ENCODE results near the gene CRAMP1. TPM values are rescaled to one million over a fixed set of nuclear protein-coding genes. Genes with fewer than 3 reads are reported as not detected.

The CRAMP1 gene
- total and polyA plus RNA-seq, 3 experiments from 2014 or later: 3.0 to 24.3 (median 22.1) TPM

DNA sequence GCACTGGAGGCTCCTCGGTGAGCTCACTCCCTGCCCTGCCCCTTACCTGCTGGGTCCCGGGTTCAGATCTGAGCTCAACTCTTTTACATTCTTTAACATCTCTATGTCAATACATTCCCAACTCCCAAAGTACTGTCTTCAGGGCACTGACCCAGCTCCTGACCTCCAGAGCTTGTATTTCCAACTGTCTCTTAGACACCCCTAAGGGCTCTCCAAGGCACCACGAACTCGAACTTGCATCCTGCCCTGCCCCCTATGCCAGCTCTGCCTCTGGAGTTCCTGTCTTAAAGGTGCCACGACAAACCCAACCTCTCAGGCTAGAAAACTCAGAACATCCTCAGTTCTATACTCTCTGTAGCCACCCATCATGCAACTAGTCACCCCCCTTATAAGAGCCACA, 38.9 kb upstream of the CRAMP1 start:
- Histone ChIP-seq H3K27ac (ENCODE audit: low read depth, low read length) (no peak overlapping the region), H3K4me3 (ENCODE audit: low read length) (no peak overlapping the region), H3K9me3 (ENCODE audit: low read length) (no peaks in the 10 kb centered on the region), H3K4me1 (ENCODE audit: insufficient read depth, low read length) (no peaks in the 10 kb centered on the region), H3K27me3 (ENCODE audit: insufficient read depth, low read length, poor library complexity, severe bottlenecking) (no peaks in the 10 kb centered on the region), H3K36me3 (ENCODE audit: insufficient read depth, low read length) (no peaks in the 10 kb centered on the region)
- no peak for DNase-seq
- Mint-ChIP-seq H3K4me3 (no peak overlapping the region), H3K27ac (peak overlapping the region in 1 of 8 donors; percentile 50), H3K27me3 (peaks cover 2 to 4% of the 10 kb centered on the region in 2 donors), H3K9me3 (no peaks in the 10 kb centered on the region), H3K4me1 (no peaks in the 10 kb centered on the region), H3K36me3 (no peaks in the 10 kb centered on the region)
- CTCF ChIA-PET: no interaction called here
- POLR2A ChIA-PET: no interaction called here

DNA sequence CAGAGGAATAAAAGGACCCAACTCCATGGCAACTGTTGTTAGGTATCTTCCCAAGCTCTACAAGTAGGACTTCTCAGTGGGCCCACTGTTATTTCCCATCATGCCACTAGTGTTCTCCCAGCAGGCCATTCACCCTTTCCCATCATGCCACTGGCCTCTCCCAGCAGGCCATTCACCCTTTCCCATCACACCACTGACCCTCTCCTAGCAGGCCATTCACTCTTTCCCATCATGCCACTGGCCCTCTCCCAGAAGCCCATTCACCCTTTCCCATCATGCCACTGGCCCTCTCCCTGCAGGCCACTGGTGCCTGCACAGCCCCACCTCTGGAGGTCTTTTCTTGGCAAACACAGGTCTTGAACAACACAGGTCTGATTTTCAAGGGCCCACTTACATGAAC, 36.6 kb upstream of the CRAMP1 start:
- Mint-ChIP-seq H3K4me3 (no peak overlapping the region), H3K27me3 (peaks cover 2 to 4% of the 10 kb centered on the region in 2 donors), H3K27ac (peak overlapping the region in 1 of 8 donors; percentile 81), H3K36me3 (no peaks in the 10 kb centered on the region), H3K9me3 (no peaks in the 10 kb centered on the region), H3K4me1 (peaks cover 0 to 3% (median 0%) of the 10 kb centered on the region in 3 donors)
- no peaks in the 10 kb centered on the region for H3K9me3 ChIP-seq (ENCODE audit: low read length)
- H3K36me3 ChIP-seq (ENCODE audit: insufficient read depth, low read length): no peaks in the 10 kb centered on the region
- no peaks in the 10 kb centered on the region for H3K4me1 ChIP-seq (ENCODE audit: insufficient read depth, low read length)
- no peak overlapping the region for H3K27ac ChIP-seq (ENCODE audit: low read depth, low read length)
- no peak overlapping the region for H3K4me3 ChIP-seq (ENCODE audit: low read length)
- ChIA-PET CTCF (no interaction called here), POLR2A (no interaction called here)
- no peaks in the 10 kb centered on the region for H3K27me3 ChIP-seq (ENCODE audit: insufficient read depth, low read length, poor library complexity, severe bottlenecking)
- DNase-seq: no peak

DNA sequence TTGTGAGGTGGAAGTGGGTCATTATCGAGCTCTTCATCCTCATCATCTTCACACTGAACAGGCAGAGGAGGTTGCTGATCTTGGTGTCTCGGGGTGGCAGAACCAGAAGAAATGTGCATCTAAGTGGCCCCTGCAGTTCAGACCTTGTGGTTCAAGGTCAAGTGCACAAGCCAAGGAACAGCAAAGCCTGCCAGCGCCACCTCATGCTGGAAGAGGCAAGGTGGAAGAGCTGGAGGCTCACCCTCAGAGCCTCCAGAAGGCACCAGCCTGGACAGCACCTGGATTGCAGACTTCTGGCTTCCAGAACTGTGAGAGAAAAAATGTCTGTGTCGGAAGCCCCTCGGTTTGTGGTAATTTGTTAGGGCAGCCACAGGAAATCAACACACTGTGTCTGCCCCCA, 32.9 kb upstream of the CRAMP1 start:
- Histone ChIP-seq H3K4me3 (ENCODE audit: low read length) (no peak overlapping the region), H3K36me3 (ENCODE audit: insufficient read depth, low read length) (no peaks in the 10 kb centered on the region), H3K4me1 (ENCODE audit: insufficient read depth, low read length) (no peaks in the 10 kb centered on the region), H3K27ac (ENCODE audit: low read depth, low read length) (no peak overlapping the region), H3K27me3 (ENCODE audit: insufficient read depth, low read length, poor library complexity, severe bottlenecking) (no peaks in the 10 kb centered on the region), H3K9me3 (ENCODE audit: low read length) (no peaks in the 10 kb centered on the region)
- ChIA-PET POLR2A (no interaction called here), CTCF (no interaction called here)
- H3K9me3 Mint-ChIP-seq: no peaks in the 10 kb centered on the region
- H3K27me3 Mint-ChIP-seq: no peaks in the 10 kb centered on the region
- no peak overlapping the region for H3K27ac Mint-ChIP-seq
- DNase-seq: no peak
- H3K4me1 Mint-ChIP-seq: peaks cover 0 to 3% (median 0%) of the 10 kb centered on the region in 3 donors
- H3K4me3 Mint-ChIP-seq: no peak overlapping the region
- H3K36me3 Mint-ChIP-seq: no peaks in the 10 kb centered on the region

DNA sequence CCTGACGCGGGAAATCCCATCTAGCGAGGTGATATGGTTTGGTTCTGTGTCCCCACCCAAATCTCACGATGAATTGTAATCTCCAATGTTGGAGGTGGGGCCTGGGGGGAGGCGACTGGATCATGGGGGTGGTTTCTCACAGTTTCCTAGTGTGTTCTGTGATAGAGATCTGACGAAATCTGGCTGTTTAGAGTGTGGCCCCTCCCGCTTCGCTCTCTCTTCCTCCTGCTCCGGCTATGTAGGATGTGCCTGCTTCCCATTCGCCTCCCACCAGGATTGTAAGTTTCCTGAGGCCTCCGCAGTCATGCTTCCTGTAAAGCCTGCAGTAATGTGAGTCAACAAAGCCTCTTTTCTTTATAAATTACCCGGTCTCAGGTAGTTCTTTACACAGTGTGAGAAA, 31.9 kb upstream of the CRAMP1 start:
- H3K9me3 Mint-ChIP-seq: no peaks in the 10 kb centered on the region
- H3K9me3 ChIP-seq (ENCODE audit: low read length): no peaks in the 10 kb centered on the region
- CTCF ChIA-PET: no interaction called here
- peaks cover 0 to 3% (median 0%) of the 10 kb centered on the region in 3 donors for H3K4me1 Mint-ChIP-seq
- H3K4me3 ChIP-seq (ENCODE audit: low read length): no peak overlapping the region
- no peaks in the 10 kb centered on the region for H3K36me3 ChIP-seq (ENCODE audit: insufficient read depth, low read length)
- H3K27ac ChIP-seq (ENCODE audit: low read depth, low read length): no peak overlapping the region
- no peaks in the 10 kb centered on the region for H3K27me3 Mint-ChIP-seq
- POLR2A ChIA-PET: no interaction called here
- no peak overlapping the region for H3K27ac Mint-ChIP-seq
- DNase-seq: no peak
- H3K27me3 ChIP-seq (ENCODE audit: insufficient read depth, low read length, poor library complexity, severe bottlenecking): no peaks in the 10 kb centered on the region
- H3K4me1 ChIP-seq (ENCODE audit: insufficient read depth, low read length): no peaks in the 10 kb centered on the region
- H3K4me3 Mint-ChIP-seq: no peak overlapping the region
- no peaks in the 10 kb centered on the region for H3K36me3 Mint-ChIP-seq

DNA sequence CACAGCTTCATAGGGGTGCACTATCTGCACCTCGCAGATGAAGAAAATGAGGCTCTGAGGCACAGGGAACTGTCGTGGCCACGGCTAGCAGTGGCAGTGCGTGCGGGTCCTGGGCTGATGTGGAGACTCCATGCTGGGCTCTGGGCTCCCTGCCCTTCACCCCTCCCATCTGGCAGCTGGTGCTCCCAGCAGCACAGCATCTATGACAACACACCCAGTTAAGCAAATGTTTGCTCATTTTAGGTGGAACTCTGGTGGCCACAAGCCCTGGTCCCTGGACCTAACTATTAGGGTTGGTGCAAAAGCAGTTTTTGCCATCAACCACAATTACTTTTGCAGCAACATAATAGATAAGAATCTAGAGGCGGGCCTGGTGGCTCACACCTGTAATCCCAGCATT, 31.2 kb upstream of the CRAMP1 start:
- Histone ChIP-seq H3K4me1 (ENCODE audit: insufficient read depth, low read length) (no peaks in the 10 kb centered on the region), H3K27me3 (ENCODE audit: insufficient read depth, low read length, poor library complexity, severe bottlenecking) (no peaks in the 10 kb centered on the region), H3K4me3 (ENCODE audit: low read length) (no peak overlapping the region), H3K27ac (ENCODE audit: low read depth, low read length) (no peak overlapping the region), H3K36me3 (ENCODE audit: insufficient read depth, low read length) (no peaks in the 10 kb centered on the region), H3K9me3 (ENCODE audit: low read length) (no peaks in the 10 kb centered on the region)
- DNase-seq: no peak
- Mint-ChIP-seq H3K4me1 (peaks cover 0 to 3% (median 0%) of the 10 kb centered on the region in 3 donors), H3K27me3 (no peaks in the 10 kb centered on the region), H3K27ac (peak overlapping the region in 1 of 8 donors; percentile 54), H3K36me3 (no peaks in the 10 kb centered on the region), H3K9me3 (no peaks in the 10 kb centered on the region), H3K4me3 (no peak overlapping the region)
- CTCF ChIA-PET: no interaction called here
- POLR2A ChIA-PET: no interaction called here

DNA sequence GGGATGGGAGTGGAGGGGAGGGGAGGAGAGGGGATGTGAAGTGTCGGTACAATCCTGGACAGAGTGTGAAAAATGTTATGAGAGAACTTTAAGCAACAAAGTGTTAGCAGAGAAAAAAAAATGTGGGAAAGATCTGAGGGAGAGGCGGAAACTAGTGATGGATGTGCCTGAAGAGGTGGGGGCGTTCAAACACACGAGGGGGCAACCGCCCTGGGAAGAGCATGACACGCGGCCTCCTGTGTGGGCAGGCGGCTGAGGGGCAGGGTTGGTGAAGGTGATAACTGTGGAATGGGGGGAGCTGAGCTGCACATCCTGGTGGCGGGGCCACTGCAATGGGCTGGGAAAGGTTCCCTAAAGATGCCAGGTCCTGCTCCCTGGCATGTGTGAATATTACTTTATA, 30.4 kb upstream of the CRAMP1 start:
- H3K27ac Mint-ChIP-seq: no peak overlapping the region
- H3K36me3 Mint-ChIP-seq: no peaks in the 10 kb centered on the region
- H3K36me3 ChIP-seq (ENCODE audit: insufficient read depth, low read length): no peaks in the 10 kb centered on the region
- peaks cover 0 to 3% (median 0%) of the 10 kb centered on the region in 3 donors for H3K4me1 Mint-ChIP-seq
- CTCF ChIA-PET: no interaction called here
- POLR2A ChIA-PET: no interaction called here
- no peaks in the 10 kb centered on the region for H3K27me3 Mint-ChIP-seq
- no peak overlapping the region for H3K27ac ChIP-seq (ENCODE audit: low read depth, low read length)
- no peaks in the 10 kb centered on the region for H3K4me1 ChIP-seq (ENCODE audit: insufficient read depth, low read length)
- H3K4me3 Mint-ChIP-seq: no peak overlapping the region
- H3K4me3 ChIP-seq (ENCODE audit: low read length): no peak overlapping the region
- no peaks in the 10 kb centered on the region for H3K9me3 ChIP-seq (ENCODE audit: low read length)
- H3K9me3 Mint-ChIP-seq: no peaks in the 10 kb centered on the region
- H3K27me3 ChIP-seq (ENCODE audit: insufficient read depth, low read length, poor library complexity, severe bottlenecking): no peaks in the 10 kb centered on the region
- no peak for DNase-seq

DNA sequence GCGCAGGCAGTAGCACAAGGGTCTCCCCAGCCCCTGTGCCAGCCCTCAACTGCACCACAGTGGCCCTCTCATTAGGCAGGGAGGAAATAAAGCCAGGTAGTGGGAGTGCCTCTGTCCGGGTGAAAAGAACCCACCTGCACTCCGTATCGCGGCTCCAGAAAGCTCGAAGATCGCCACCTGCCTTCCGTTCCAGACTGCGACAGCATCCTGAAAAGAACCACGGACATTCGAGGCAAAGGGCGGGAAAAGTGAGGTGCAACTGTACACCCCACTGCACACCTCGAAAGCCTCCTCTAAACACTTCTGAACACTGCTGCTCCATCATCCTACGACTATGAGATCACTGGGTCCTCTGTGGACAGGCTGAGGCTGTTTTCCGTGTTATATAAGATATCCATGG, 29.0 kb upstream of the CRAMP1 start:
- no peak for DNase-seq
- Mint-ChIP-seq H3K4me3 (no peak overlapping the region), H3K27me3 (no peaks in the 10 kb centered on the region), H3K4me1 (peaks cover 0 to 3% (median 0%) of the 10 kb centered on the region in 3 donors), H3K27ac (no peak overlapping the region), H3K9me3 (no peaks in the 10 kb centered on the region), H3K36me3 (no peaks in the 10 kb centered on the region)
- Histone ChIP-seq H3K27ac (ENCODE audit: low read depth, low read length) (no peak overlapping the region), H3K36me3 (ENCODE audit: insufficient read depth, low read length) (no peaks in the 10 kb centered on the region), H3K9me3 (ENCODE audit: low read length) (no peaks in the 10 kb centered on the region), H3K4me3 (ENCODE audit: low read length) (no peak overlapping the region), H3K4me1 (ENCODE audit: insufficient read depth, low read length) (no peaks in the 10 kb centered on the region), H3K27me3 (ENCODE audit: insufficient read depth, low read length, poor library complexity, severe bottlenecking) (no peaks in the 10 kb centered on the region)
- POLR2A ChIA-PET: no interaction called here
- CTCF ChIA-PET: no interaction called here

DNA sequence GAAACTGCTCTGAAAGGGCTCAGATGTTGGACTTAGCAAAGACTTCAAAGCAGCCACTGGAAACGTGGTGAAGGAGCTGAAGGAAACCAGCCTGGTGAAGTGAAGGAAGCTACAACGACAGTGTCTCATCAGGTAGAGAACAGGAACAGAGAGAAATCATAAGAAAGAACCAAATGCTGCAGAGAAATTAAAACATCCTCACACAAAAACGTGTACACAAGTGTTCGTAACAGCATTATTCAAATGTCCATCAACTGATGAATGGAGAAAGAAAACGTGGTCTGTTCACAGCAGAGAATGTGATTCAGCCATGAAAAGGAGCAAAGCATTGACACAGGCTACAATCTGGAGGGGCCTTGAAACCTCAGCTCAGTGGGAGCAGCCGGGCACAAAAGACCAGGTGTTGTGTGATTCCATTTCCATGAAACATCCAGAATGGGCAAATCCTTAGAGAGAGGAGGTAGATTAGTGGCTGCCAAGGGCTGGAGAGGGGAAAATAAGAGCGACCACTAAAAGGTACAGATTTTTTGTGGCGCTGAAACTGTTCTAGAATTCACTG, 27.2 kb upstream of the CRAMP1 start:
- H3K27me3 Mint-ChIP-seq: no peaks in the 10 kb centered on the region
- H3K9me3 Mint-ChIP-seq: no peaks in the 10 kb centered on the region
- H3K4me3 Mint-ChIP-seq: no peak overlapping the region
- H3K27me3 ChIP-seq (ENCODE audit: insufficient read depth, low read length, poor library complexity, severe bottlenecking): no peaks in the 10 kb centered on the region
- H3K9me3 ChIP-seq (ENCODE audit: low read length): no peaks in the 10 kb centered on the region
- no peaks in the 10 kb centered on the region for H3K4me1 ChIP-seq (ENCODE audit: insufficient read depth, low read length)
- no peaks in the 10 kb centered on the region for H3K36me3 Mint-ChIP-seq
- ChIA-PET CTCF (no interaction called here), POLR2A (no interaction called here)
- no peaks in the 10 kb centered on the region for H3K4me1 Mint-ChIP-seq
- H3K27ac ChIP-seq (ENCODE audit: low read depth, low read length): no peak overlapping the region
- H3K36me3 ChIP-seq (ENCODE audit: insufficient read depth, low read length): no peaks in the 10 kb centered on the region
- peak overlapping the region in 2 of 8 donors; percentile 36 to 58 for H3K27ac Mint-ChIP-seq
- no peak overlapping the region for H3K4me3 ChIP-seq (ENCODE audit: low read length)
- no peak for DNase-seq

DNA sequence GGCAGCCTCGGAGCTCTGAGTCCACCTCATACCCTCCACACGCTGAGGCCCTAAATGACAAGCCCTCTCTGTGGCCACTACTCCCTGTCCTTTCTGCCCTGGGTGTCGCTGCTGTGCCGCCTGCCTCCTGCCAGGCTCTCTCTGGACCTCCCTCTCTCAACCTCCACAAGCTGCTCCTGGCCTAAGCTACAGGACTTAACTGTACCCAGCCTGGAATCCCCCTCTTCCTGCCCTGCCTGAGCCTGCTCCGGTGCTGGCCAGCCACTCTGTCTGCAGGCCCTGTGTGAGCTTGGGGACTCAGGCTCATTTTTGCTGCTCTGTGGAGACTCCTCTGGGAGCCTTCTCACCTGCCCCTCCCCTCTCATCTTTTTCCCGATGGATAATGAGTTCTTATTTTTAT, 21.8 kb upstream of the CRAMP1 start:
- Histone ChIP-seq H3K4me3 (ENCODE audit: low read length) (no peak overlapping the region), H3K9me3 (ENCODE audit: low read length) (no peaks in the 10 kb centered on the region), H3K36me3 (ENCODE audit: insufficient read depth, low read length) (no peaks in the 10 kb centered on the region), H3K27me3 (ENCODE audit: insufficient read depth, low read length, poor library complexity, severe bottlenecking) (no peaks in the 10 kb centered on the region), H3K27ac (ENCODE audit: low read depth, low read length) (no peak overlapping the region), H3K4me1 (ENCODE audit: insufficient read depth, low read length) (no peaks in the 10 kb centered on the region)
- no peak for DNase-seq
- ChIA-PET POLR2A (no interaction called here), CTCF (no interaction called here)
- peaks cover 0 to 2% (median 0%) of the 10 kb centered on the region in 3 donors for H3K4me1 Mint-ChIP-seq
- no peaks in the 10 kb centered on the region for H3K9me3 Mint-ChIP-seq
- H3K4me3 Mint-ChIP-seq: no peak overlapping the region
- no peaks in the 10 kb centered on the region for H3K36me3 Mint-ChIP-seq
- no peaks in the 10 kb centered on the region for H3K27me3 Mint-ChIP-seq
- peak overlapping the region in 1 of 8 donors; percentile 88 for H3K27ac Mint-ChIP-seq

All from CD8-positive, alpha-beta memory T cell (primary cell).